Mucosa of descending colon (tissue), 3 donors: ENCODE data around the gene BBS1. TPM values are rescaled to one million over a fixed set of nuclear protein-coding genes. Genes with fewer than 3 reads are reported as not detected.

Experiments used
- ATAC-seq: fragments of 200-7000 bp; cut with Tn5 transposase; one replicate; pipeline ENCODE4 v1.9.1; 2020; ENCODE audit warnings: mild to moderate bottlenecking, moderate library complexity
- DNase-seq, 3 donors: peaks; one replicate each; pipeline ENCODE4 v3.0.0-alpha.2; 2020
- H3K36me3 ChIP-seq: fragments of 200-600 bp; one replicate; pipeline ENCODE4 v1.8.0; 2021; ENCODE audit warnings: low read depth, mild to moderate bottlenecking
- H3K4me1 ChIP-seq: fragments of 200-600 bp; one replicate; pipeline ENCODE4 v1.8.0; 2021; ENCODE audit warnings: low read depth, mild to moderate bottlenecking
- H3K4me3 ChIP-seq: fragments of 200-600 bp; one replicate; pipeline ENCODE4 v1.8.0; 2021; ENCODE audit warnings: mild to moderate bottlenecking
- H3K9me3 ChIP-seq: fragments of 200-600 bp; one replicate; pipeline ENCODE4 v1.8.0; 2021; ENCODE audit warnings: mild to moderate bottlenecking
- CTCF ChIP-seq: fragments of 200-600 bp; IDR thresholded peaks from one replicate; pipeline ENCODE4 v1.8.0; 2022; ENCODE audit warnings: antibody characterized with exemption, mild to moderate bottlenecking
- intact Hi-C, 2 donors: fragments of 100-400 bp; cut with DNase I in 1 of 2; cut with micrococcal nuclease in 1 of 2; formaldehyde crosslinking; loops; one replicate each; pipeline versions ENCODE4 v1.11.0 to v1.11.1; 2022; cut with DNase I, micrococcal nuclease
- total RNA-seq, 3 donors: library from RNA; stranded (reverse); fragmentation: NEBNext Ultra II Directional in 2 of 3; extraction: Animal tissue kit (Norgen Biotek cat#: 25700) in 2 of 3; gene quantifications; one replicate each; pipeline versions ENCODE4 v1.2.1 to v1.2.4, GENCODE V29; 2021 to 2023
- donor health status: DM: no; HTN: no; CAD: no; lungs with moderate emphysema.
- donor health status: DM: no; HTN: no; CAD: no.
- donor health status: DM: no; HTN: yes; CAD: no.

BBS1 gene
- total RNA-seq, 3 donors from 2014 or later = 27.7 to 49.3 (median 35.4) TPM

GRCh38 chr11:66473608-66474515 is 36.6 kb upstream of the BBS1 start:
- intact Hi-C loops = no loop called here
- Histone ChIP-seq H3K4me3 (no peak overlapping the region), H3K4me1 (no peaks in the 10 kb centered on the region), H3K9me3 (no peaks in the 10 kb centered on the region), H3K36me3 (no peaks in the 10 kb centered on the region)
- DNase-seq (no peak), ATAC-seq (no peak)
- no peak for TF ChIP-seq CTCF

- intact Hi-C loops = no loop called here
- no peak overlapping the region for H3K4me3 ChIP-seq
- no peak for ATAC-seq
- no peaks in the 10 kb centered on the region for H3K9me3 ChIP-seq
- peaks cover 4% of the 10 kb centered on the region for H3K4me1 ChIP-seq
- no peak for DNase-seq
- no peaks in the 10 kb centered on the region for H3K36me3 ChIP-seq
- TF ChIP-seq CTCF = no peak
Observed at GRCh38 chr11:66475349-66476172, 34.9 kb upstream of the BBS1 start.

GRCh38 chr11:66476173-66476840 is 34.1 kb upstream of the BBS1 start:
- H3K4me3 ChIP-seq = no peak overlapping the region
- ATAC-seq (no peak), DNase-seq (no peak)
- H3K36me3 ChIP-seq = no peaks in the 10 kb centered on the region
- peaks cover 4% of the 10 kb centered on the region for H3K4me1 ChIP-seq
- TF ChIP-seq CTCF = no peak
- H3K9me3 ChIP-seq = no peaks in the 10 kb centered on the region
- intact Hi-C loops = no loop called here

GRCh38 chr11:66476841-66477251 is 33.6 kb upstream of the BBS1 start:
- intact Hi-C loops = no loop called here
- no peak overlapping the region for H3K4me3 ChIP-seq
- H3K4me1 ChIP-seq = peaks cover 4% of the 10 kb centered on the region
- H3K36me3 ChIP-seq = no peaks in the 10 kb centered on the region
- DNase-seq (no peak), ATAC-seq (no peak)
- no peaks in the 10 kb centered on the region for H3K9me3 ChIP-seq
- TF ChIP-seq CTCF = no peak
